Colonic mucosa (tissue), 4 donors: Measurements from ENCODE around the gene BRIP1. TPM values are rescaled to one million over a fixed set of nuclear protein-coding genes. Genes with fewer than 3 reads are reported as not detected.

ENCODE experiments used
- DNase-seq: peaks from one replicate; pipeline ENCODE4 v3.0.0-alpha.2; 2020
- H3K27ac ChIP-seq: fragments of 200-600 bp; one replicate; pipeline ENCODE4 v1.8.0; 2021
- H3K27me3 ChIP-seq: fragments of 200-600 bp; one replicate; pipeline ENCODE4 v1.8.0; 2021
- H3K36me3 ChIP-seq: fragments of 200-600 bp; one replicate; pipeline ENCODE4 v1.8.0; 2021
- H3K4me1 ChIP-seq: fragments of 200-600 bp; one replicate; pipeline ENCODE4 v1.8.0; 2021; ENCODE audit warnings: mild to moderate bottlenecking
- H3K4me3 ChIP-seq: fragments of 200-600 bp; one replicate; pipeline ENCODE4 v1.8.0; 2021
- H3K9ac ChIP-seq, 2 donors: one replicate each; pipeline ENCODE4 v1.7.0; 2013; ENCODE audit warnings: control low read depth in 2 of 2, low read depth in 2 of 2, low read length in 2 of 2
- H3K9me3 ChIP-seq: fragments of 200-600 bp; one replicate; pipeline ENCODE4 v1.8.0; 2021
- intact Hi-C: fragments of 100-400 bp; cut with DNase I; formaldehyde crosslinking; loops from one replicate; pipeline ENCODE4 v1.14.1; 2022
- total RNA-seq, 2 donors: library from RNA; stranded (reverse); fragmentation: NEBNext Ultra II Directional in 1 of 2; extraction: Animal tissue kit (Norgen Biotek cat#: 25700) in 1 of 2; gene quantifications; one replicate each; pipeline ENCODE4 v1.2.1, GENCODE V29; 2021
- TF ChIP-seq, protein P1 (sequence below): fragments of 200-600 bp; IDR thresholded peaks from one replicate; pipeline ENCODE4 v1.8.0; 2022; ENCODE audit warnings: antibody characterized with exemption, mild to moderate bottlenecking
- donor health status: healthy.
- donor health status: DM: no; HTN: no; CAD: no.
- donor health status: DM: no; HTN: no; CAD: no.

Gene BRIP1
- total RNA-seq, 2 donors from 2014 or later: 3.3 to 10.1 TPM

DNA sequence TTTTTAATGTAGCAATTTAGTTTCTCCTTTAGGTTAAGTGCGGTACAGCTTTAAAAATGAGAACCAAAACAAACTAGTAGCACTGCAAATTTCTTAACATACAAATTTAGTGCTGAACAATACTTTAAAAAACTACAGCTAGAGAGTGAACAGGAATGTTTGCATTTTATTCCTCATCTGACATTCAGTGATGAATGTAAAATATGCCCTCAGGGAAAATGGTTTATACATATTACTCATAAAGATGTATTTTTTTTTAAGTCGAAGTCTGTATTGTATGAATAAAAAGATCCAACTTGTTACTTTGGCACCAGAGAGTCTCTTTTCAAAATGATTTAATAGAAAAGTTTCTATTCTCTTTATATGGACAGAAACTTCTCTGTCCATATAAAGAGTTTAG is 96.8 kb downstream of the BRIP1 start:
- Histone ChIP-seq H3K4me3 (no peak overlapping the region), H3K36me3 (no peaks in the 10 kb centered on the region), H3K27ac (no peak overlapping the region), H3K9me3 (no peaks in the 10 kb centered on the region), H3K9ac (no peak overlapping the region), H3K4me1 (no peaks in the 10 kb centered on the region), H3K27me3 (no peaks in the 10 kb centered on the region)
- intact Hi-C loops: no loop called here
- TF ChIP-seq, protein P1, sequence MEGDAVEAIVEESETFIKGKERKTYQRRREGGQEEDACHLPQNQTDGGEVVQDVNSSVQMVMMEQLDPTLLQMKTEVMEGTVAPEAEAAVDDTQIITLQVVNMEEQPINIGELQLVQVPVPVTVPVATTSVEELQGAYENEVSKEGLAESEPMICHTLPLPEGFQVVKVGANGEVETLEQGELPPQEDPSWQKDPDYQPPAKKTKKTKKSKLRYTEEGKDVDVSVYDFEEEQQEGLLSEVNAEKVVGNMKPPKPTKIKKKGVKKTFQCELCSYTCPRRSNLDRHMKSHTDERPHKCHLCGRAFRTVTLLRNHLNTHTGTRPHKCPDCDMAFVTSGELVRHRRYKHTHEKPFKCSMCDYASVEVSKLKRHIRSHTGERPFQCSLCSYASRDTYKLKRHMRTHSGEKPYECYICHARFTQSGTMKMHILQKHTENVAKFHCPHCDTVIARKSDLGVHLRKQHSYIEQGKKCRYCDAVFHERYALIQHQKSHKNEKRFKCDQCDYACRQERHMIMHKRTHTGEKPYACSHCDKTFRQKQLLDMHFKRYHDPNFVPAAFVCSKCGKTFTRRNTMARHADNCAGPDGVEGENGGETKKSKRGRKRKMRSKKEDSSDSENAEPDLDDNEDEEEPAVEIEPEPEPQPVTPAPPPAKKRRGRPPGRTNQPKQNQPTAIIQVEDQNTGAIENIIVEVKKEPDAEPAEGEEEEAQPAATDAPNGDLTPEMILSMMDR: no peak
- no peak for DNase-seq

GRCh38 chr17:61764846-61765245 is 98.5 kb downstream of the BRIP1 start:
- TF ChIP-seq, protein P1: no peak
- DNase-seq: no peak
- intact Hi-C loops: no loop called here
- Histone ChIP-seq H3K4me3 (no peak overlapping the region), H3K9ac (no peak overlapping the region), H3K4me1 (no peaks in the 10 kb centered on the region), H3K27ac (no peak overlapping the region), H3K27me3 (no peaks in the 10 kb centered on the region), H3K36me3 (no peaks in the 10 kb centered on the region), H3K9me3 (no peaks in the 10 kb centered on the region)

DNA sequence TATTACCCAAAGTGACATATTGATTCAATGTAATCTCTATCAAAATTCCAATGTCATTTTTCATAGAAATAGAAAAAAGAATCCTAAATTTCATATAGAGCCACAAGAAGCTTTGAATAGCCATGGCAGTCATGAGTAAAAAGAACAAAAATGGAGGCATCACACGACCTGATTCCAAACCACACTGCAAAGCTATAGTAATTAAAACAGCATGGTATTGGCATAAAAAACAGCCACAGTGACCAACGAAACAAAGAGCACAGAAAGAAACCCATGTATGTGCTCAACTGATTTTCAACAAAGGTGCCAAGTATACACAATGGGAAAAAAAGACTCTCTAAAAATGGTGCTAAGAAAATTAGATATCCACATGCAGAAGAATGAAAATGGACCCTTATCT is 101.5 kb downstream of the BRIP1 start:
- DNase-seq: no peak
- intact Hi-C loops: no loop called here
- TF ChIP-seq, protein P1: no peak
- Histone ChIP-seq H3K4me1 (no peaks in the 10 kb centered on the region), H3K36me3 (no peaks in the 10 kb centered on the region), H3K4me3 (no peak overlapping the region), H3K27ac (no peak overlapping the region), H3K27me3 (no peaks in the 10 kb centered on the region), H3K9ac (no peak overlapping the region), H3K9me3 (no peaks in the 10 kb centered on the region)

DNA sequence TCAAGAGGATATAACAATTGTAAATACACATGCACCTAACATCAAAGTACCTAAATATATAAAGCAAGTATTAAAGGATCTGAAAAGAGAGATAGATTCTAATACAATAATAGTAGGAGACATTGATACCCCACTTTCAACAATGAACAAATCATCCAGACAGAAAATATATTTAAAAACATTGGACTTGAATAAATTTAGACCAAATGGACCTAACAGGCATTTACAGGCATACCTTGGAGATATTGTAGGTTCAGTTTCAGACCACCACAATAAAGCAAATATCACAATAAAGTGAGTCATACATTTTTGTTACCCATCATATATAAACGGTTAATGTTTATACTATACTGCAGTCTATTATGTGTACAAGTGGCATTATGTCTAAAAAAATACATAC is 104.0 kb downstream of the BRIP1 start:
- intact Hi-C loops: no loop called here
- H3K4me3 ChIP-seq: no peak overlapping the region
- H3K27me3 ChIP-seq: no peaks in the 10 kb centered on the region
- no peaks in the 10 kb centered on the region for H3K36me3 ChIP-seq
- H3K27ac ChIP-seq: no peak overlapping the region
- TF ChIP-seq, protein P1: no peak
- H3K4me1 ChIP-seq: no peaks in the 10 kb centered on the region
- H3K9ac ChIP-seq: no peak overlapping the region
- DNase-seq: no peak
- no peaks in the 10 kb centered on the region for H3K9me3 ChIP-seq

DNA sequence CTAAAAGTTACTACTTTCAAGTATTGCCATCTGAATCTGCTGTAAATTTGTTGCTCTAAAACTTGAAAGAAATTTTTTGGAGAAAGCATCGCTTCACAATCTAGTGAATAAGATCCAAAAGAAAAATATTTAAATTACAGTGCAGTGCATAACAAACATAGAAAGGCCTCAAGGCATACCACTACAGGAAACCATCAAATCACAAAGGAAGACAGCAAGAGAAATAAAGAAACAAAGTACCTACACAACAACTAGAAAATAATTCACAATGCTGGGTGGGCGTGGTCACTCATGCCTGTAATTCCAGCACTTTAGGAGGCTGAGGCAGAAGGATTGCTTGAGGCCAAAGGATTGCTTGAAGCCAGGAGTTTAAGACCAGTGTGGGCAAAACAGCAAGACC is 104.9 kb downstream of the BRIP1 start:
- intact Hi-C loops: no loop called here
- no peaks in the 10 kb centered on the region for H3K27me3 ChIP-seq
- no peak for DNase-seq
- no peak overlapping the region for H3K9ac ChIP-seq
- H3K4me1 ChIP-seq: no peaks in the 10 kb centered on the region
- H3K27ac ChIP-seq: no peak overlapping the region
- TF ChIP-seq, protein P1: no peak
- H3K9me3 ChIP-seq: no peaks in the 10 kb centered on the region
- no peaks in the 10 kb centered on the region for H3K36me3 ChIP-seq
- no peak overlapping the region for H3K4me3 ChIP-seq

- TF ChIP-seq, protein P1: no peak
- no peaks in the 10 kb centered on the region for H3K27me3 ChIP-seq
- H3K4me1 ChIP-seq: no peaks in the 10 kb centered on the region
- intact Hi-C loops: no loop called here
- H3K9ac ChIP-seq: no peak overlapping the region
- H3K9me3 ChIP-seq: no peaks in the 10 kb centered on the region
- no peaks in the 10 kb centered on the region for H3K36me3 ChIP-seq
- no peak overlapping the region for H3K4me3 ChIP-seq
- H3K27ac ChIP-seq: no peak overlapping the region
- DNase-seq: no peak
These were observed 106.2 kb downstream of the BRIP1 start for GRCh38 chr17:61757168-61757567.
